ENCODE measurements around the gene RACK1.
A peak's percentile ranks its signal among the peaks of the same experiment; 100 is the strongest.

The RACK1 gene

GRCh38 chr5:181258576-181258975, 14.9 kb upstream of the RACK1 start:
- Histone ChIP-seq H3K9me3 (ENCODE audit: control insufficient read depth, insufficient read depth, low read length) (no peaks in the 10 kb centered on the region), H3K36me3 (ENCODE audit: control insufficient read depth, insufficient read depth, low read length) (peaks cover 38% of the 10 kb centered on the region), H3K4me1 (ENCODE audit: control insufficient read depth, insufficient read depth, low read length) (peaks cover 9% of the 10 kb centered on the region), H3K27ac (ENCODE audit: low read depth, low read length) (no peak overlapping the region), H3K4me3 (ENCODE audit: low read depth, low read length) (peak overlapping the region; percentile 90; the same call in 1 of the 2 replicates), H3K27me3 (ENCODE audit: control insufficient read depth, insufficient read depth, low read length) (no peaks in the 10 kb centered on the region), H3K9ac (ENCODE audit: low read depth, low read length) (no peak overlapping the region)

- Histone ChIP-seq H3K4me3 (ENCODE audit: low read depth, low read length) (no peak overlapping the region), H3K27ac (ENCODE audit: low read depth, low read length) (no peak overlapping the region), H3K9me3 (ENCODE audit: control insufficient read depth, insufficient read depth, low read length) (no peaks in the 10 kb centered on the region), H3K36me3 (ENCODE audit: control insufficient read depth, insufficient read depth, low read length) (peaks cover 58% of the 10 kb centered on the region), H3K9ac (ENCODE audit: low read depth, low read length) (no peak overlapping the region), H3K27me3 (ENCODE audit: control insufficient read depth, insufficient read depth, low read length) (no peaks in the 10 kb centered on the region), H3K4me1 (ENCODE audit: control insufficient read depth, insufficient read depth, low read length) (peaks cover 9% of the 10 kb centered on the region)
These were observed 12.3 kb upstream of the RACK1 start for GRCh38 chr5:181255836-181256578.

- H3K4me1 ChIP-seq (ENCODE audit: control insufficient read depth, insufficient read depth, low read length): peaks cover 9% of the 10 kb centered on the region
- peaks cover 64% of the 10 kb centered on the region for H3K36me3 ChIP-seq (ENCODE audit: control insufficient read depth, insufficient read depth, low read length)
- no peaks in the 10 kb centered on the region for H3K27me3 ChIP-seq (ENCODE audit: control insufficient read depth, insufficient read depth, low read length)
- no peak overlapping the region for H3K9ac ChIP-seq (ENCODE audit: low read depth, low read length)
- H3K4me3 ChIP-seq (ENCODE audit: low read depth, low read length): no peak overlapping the region
- H3K9me3 ChIP-seq (ENCODE audit: control insufficient read depth, insufficient read depth, low read length): no peaks in the 10 kb centered on the region
- H3K27ac ChIP-seq (ENCODE audit: low read depth, low read length): no peak overlapping the region
These were observed 11.6 kb upstream of the RACK1 start for GRCh38 chr5:181255276-181255675.

- Histone ChIP-seq H3K9me3 (ENCODE audit: control insufficient read depth, insufficient read depth, low read length) (no peaks in the 10 kb centered on the region), H3K4me1 (ENCODE audit: control insufficient read depth, insufficient read depth, low read length) (peaks cover 14% of the 10 kb centered on the region), H3K27ac (ENCODE audit: low read depth, low read length) (peak overlapping the region; percentile 53), H3K36me3 (ENCODE audit: control insufficient read depth, insufficient read depth, low read length) (peaks cover 44% of the 10 kb centered on the region), H3K4me3 (ENCODE audit: low read depth, low read length) (peak overlapping the region; percentile 99), H3K27me3 (ENCODE audit: control insufficient read depth, insufficient read depth, low read length) (no peaks in the 10 kb centered on the region), H3K9ac (ENCODE audit: low read depth, low read length) (peak overlapping the region; percentile 36; the same call in 1 of the 2 replicates)
These were observed 4.6 kb upstream of the RACK1 start for GRCh38 chr5:181248277-181248676.

GRCh38 chr5:181246276-181247049, 2.8 kb upstream of the RACK1 start:
- Histone ChIP-seq H3K36me3 (ENCODE audit: control insufficient read depth, insufficient read depth, low read length) (peaks cover 44% of the 10 kb centered on the region), H3K4me3 (ENCODE audit: low read depth, low read length) (peak overlapping the region; percentile 99), H3K9me3 (ENCODE audit: control insufficient read depth, insufficient read depth, low read length) (no peaks in the 10 kb centered on the region), H3K27me3 (ENCODE audit: control insufficient read depth, insufficient read depth, low read length) (no peaks in the 10 kb centered on the region), H3K27ac (ENCODE audit: low read depth, low read length) (peak overlapping the region; percentile 95), H3K9ac (ENCODE audit: low read depth, low read length) (peak overlapping the region; percentile 94), H3K4me1 (ENCODE audit: control insufficient read depth, insufficient read depth, low read length) (peaks cover 23% of the 10 kb centered on the region)

GRCh38 chr5:181245427-181246275, 1.9 kb upstream of the RACK1 start:
- Histone ChIP-seq H3K36me3 (ENCODE audit: control insufficient read depth, insufficient read depth, low read length) (peaks cover 44% of the 10 kb centered on the region), H3K4me3 (ENCODE audit: low read depth, low read length) (peak overlapping the region; percentile 99), H3K9me3 (ENCODE audit: control insufficient read depth, insufficient read depth, low read length) (no peaks in the 10 kb centered on the region), H3K27ac (ENCODE audit: low read depth, low read length) (peak overlapping the region; percentile 95), H3K9ac (ENCODE audit: low read depth, low read length) (peak overlapping the region; percentile 68), H3K4me1 (ENCODE audit: control insufficient read depth, insufficient read depth, low read length) (peaks cover 23% of the 10 kb centered on the region), H3K27me3 (ENCODE audit: control insufficient read depth, insufficient read depth, low read length) (no peaks in the 10 kb centered on the region)

GRCh38 chr5:181243018-181243563, 615 bp downstream of the RACK1 start:
- Histone ChIP-seq H3K4me3 (ENCODE audit: low read depth, low read length) (peak overlapping the region; percentile 95), H3K27me3 (ENCODE audit: control insufficient read depth, insufficient read depth, low read length) (no peaks in the 10 kb centered on the region), H3K4me1 (ENCODE audit: control insufficient read depth, insufficient read depth, low read length) (peaks cover 18% of the 10 kb centered on the region), H3K9ac (ENCODE audit: low read depth, low read length) (peak overlapping the region; percentile 98), H3K36me3 (ENCODE audit: control insufficient read depth, insufficient read depth, low read length) (peaks cover 51% of the 10 kb centered on the region), H3K9me3 (ENCODE audit: control insufficient read depth, insufficient read depth, low read length) (no peaks in the 10 kb centered on the region), H3K27ac (ENCODE audit: low read depth, low read length) (peak overlapping the region; percentile 99)

GRCh38 chr5:181242031-181242451, 1.7 kb downstream of the RACK1 start:
- Histone ChIP-seq H3K9me3 (ENCODE audit: control insufficient read depth, insufficient read depth, low read length) (no peaks in the 10 kb centered on the region), H3K4me1 (ENCODE audit: control insufficient read depth, insufficient read depth, low read length) (peaks cover 14% of the 10 kb centered on the region), H3K36me3 (ENCODE audit: control insufficient read depth, insufficient read depth, low read length) (peaks cover 61% of the 10 kb centered on the region), H3K4me3 (ENCODE audit: low read depth, low read length) (peak overlapping the region; percentile 95), H3K9ac (ENCODE audit: low read depth, low read length) (peak overlapping the region; percentile 98), H3K27me3 (ENCODE audit: control insufficient read depth, insufficient read depth, low read length) (no peaks in the 10 kb centered on the region), H3K27ac (ENCODE audit: low read depth, low read length) (peak overlapping the region; percentile 99)

GRCh38 chr5:181241393-181241975, 2.2 kb downstream of the RACK1 start:
- Histone ChIP-seq H3K27ac (ENCODE audit: low read depth, low read length) (peak overlapping the region; percentile 99), H3K4me1 (ENCODE audit: control insufficient read depth, insufficient read depth, low read length) (peaks cover 14% of the 10 kb centered on the region), H3K9me3 (ENCODE audit: control insufficient read depth, insufficient read depth, low read length) (no peaks in the 10 kb centered on the region), H3K9ac (ENCODE audit: low read depth, low read length) (peak overlapping the region; percentile 98), H3K4me3 (ENCODE audit: low read depth, low read length) (peak overlapping the region; percentile 95), H3K36me3 (ENCODE audit: control insufficient read depth, insufficient read depth, low read length) (peaks cover 66% of the 10 kb centered on the region), H3K27me3 (ENCODE audit: control insufficient read depth, insufficient read depth, low read length) (no peaks in the 10 kb centered on the region)

GRCh38 chr5:181239062-181239663, 4.5 kb downstream of the RACK1 start:
- Histone ChIP-seq H3K4me3 (ENCODE audit: low read depth, low read length) (no peak overlapping the region), H3K4me1 (ENCODE audit: control insufficient read depth, insufficient read depth, low read length) (peaks cover 9% of the 10 kb centered on the region), H3K36me3 (ENCODE audit: control insufficient read depth, insufficient read depth, low read length) (peaks cover 82% of the 10 kb centered on the region), H3K27me3 (ENCODE audit: control insufficient read depth, insufficient read depth, low read length) (no peaks in the 10 kb centered on the region), H3K9me3 (ENCODE audit: control insufficient read depth, insufficient read depth, low read length) (no peaks in the 10 kb centered on the region), H3K27ac (ENCODE audit: low read depth, low read length) (peak overlapping the region; percentile 31), H3K9ac (ENCODE audit: low read depth, low read length) (no peak overlapping the region)
